Left renal pelvis (tissue), 4 donors: Measurements from ENCODE around the gene MBD5. TPM values are rescaled to one million over a fixed set of nuclear protein-coding genes. Genes with fewer than 3 reads are reported as not detected.

Experiments
- DNase-seq, 4 donors: peaks; one replicate each; pipeline ENCODE4 v3.0.0-alpha.2; 2013; ENCODE audit warnings: low read depth in 4 of 4, low spot score in 3 of 4
- polyA plus RNA-seq, 4 donors: library from polyadenylated mRNA; unstranded; fragments of 120-200 nt; gene quantifications; one replicate each; pipeline ENCODE4 v1.2.1, GENCODE V29; 2013; ENCODE audit not compliant: insufficient read length in 4 of 4

Gene MBD5
- polyA plus RNA-seq, 4 donors: 43.9 to 53.8 (median 52.2) TPM

GRCh38 chr2:148292431-148292830 lies 271.5 kb downstream of the MBD5 start:
- no peak for DNase-seq

- DNase-seq: no peak
These were observed 277.3 kb downstream of the MBD5 start for GRCh38 chr2:148298196-148298595.

DNA sequence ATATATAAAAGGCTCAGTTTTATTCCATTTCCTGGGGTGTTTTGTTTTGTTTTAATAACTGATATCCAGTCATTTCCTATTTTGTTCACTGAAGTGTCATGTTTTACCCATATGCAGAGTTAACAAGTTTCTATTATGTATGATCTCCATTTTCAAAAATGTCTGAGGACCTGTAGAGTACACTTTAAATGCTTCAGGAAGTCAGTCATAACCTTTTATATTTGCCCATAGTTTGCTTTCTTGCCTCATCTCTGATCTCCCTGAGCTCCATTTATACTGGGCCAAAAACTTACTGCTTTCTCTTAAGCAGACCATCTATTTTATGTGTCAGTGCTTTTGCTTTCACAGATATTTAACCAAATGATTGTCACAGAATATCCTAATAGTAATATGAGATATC lies 278.7 kb downstream of the MBD5 start:
- DNase-seq: no peak

- no peak for DNase-seq
These were observed 279.7 kb downstream of the MBD5 start for GRCh38 chr2:148300544-148300943.

GRCh38 chr2:148301362-148301761 lies 280.5 kb downstream of the MBD5 start:
- DNase-seq: no peak

DNA sequence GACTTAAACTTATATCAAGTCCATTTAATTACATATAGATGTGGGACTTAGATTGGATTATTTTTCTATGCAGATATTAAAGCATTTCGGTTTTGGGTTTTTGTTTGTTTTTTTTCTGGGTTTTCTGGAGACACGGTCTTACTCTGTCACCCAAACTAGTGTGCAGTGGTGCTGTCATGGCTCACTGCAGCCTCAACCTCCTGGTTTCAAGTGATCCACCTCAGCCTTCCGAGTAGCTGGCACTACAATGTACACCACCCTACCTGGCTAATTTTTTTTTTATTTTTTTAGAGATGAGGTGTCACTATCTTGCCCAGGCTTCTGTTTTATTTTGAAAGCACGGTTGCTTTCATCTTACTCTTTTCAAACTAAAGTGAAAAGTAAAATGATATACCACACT lies 281.6 kb downstream of the MBD5 start:
- DNase-seq: no peak

DNA sequence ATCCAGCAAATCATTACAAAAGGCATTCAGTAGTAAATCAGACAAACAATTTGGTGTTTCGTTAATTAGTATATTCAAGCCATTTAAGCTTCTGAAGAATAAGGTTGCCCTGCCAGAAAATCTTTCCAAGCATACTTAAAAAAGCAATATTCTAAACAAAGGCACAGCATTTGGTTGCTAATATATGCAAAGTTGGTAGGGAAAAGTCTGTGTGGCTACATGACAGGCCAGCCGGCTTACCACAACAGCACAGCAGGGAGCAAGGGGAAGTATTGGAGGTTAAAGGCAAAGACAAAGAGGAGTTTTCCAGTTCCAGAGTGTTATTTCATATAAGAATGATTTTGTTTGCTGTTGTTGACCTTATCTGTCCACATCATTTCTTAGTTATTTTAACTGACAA lies 282.3 kb downstream of the MBD5 start:
- no peak for DNase-seq

GRCh38 chr2:148305476-148305875 lies 284.6 kb downstream of the MBD5 start:
- no peak for DNase-seq

DNA sequence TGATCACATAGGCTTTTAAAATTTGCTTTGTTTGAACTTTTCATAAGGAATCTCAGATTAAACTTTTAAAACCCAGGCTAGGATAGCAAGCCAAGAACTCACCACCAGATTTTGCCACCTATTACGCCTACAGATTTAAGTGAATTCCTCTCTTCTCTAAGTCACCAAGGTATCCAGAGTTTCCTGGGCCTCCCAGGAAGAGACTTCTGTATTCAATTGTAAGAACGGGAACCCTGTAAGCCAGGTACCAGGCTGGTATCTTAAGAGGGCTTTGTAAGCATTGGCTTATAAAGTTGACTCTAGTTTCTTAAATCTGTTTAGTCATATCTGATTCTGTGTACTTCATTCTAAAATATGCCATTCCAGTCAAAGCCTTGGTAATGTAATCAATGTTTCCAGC lies 285.1 kb downstream of the MBD5 start:
- DNase-seq: no peak

- DNase-seq: no peak
These were observed 296.7 kb downstream of the MBD5 start for GRCh38 chr2:148317598-148317997.

- no peak for DNase-seq
These were observed 317.6 kb downstream of the MBD5 start for GRCh38 chr2:148338541-148338940.

DNA sequence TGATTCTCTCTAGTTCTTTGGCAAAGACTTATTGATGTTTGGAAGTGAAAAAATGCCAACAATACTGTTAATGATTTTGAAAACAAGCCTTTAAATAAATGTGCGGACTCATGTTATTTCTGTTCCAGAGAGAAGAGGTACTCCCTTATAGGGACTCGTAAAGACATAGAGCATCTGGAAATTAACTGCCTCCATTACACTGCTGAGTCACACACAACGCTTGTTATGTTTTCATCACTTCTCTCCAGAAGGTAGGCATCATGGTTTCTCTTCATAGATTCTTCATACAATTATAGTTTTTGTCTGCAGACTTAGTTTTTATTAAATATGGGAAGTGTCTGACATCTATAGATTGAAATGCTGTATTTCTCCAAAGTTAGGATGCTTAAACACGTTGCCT lies 321.2 kb downstream of the MBD5 start:
- DNase-seq: no peak

- no peak for DNase-seq
These were observed 329.3 kb downstream of the MBD5 start for GRCh38 chr2:148350199-148350598.

DNA sequence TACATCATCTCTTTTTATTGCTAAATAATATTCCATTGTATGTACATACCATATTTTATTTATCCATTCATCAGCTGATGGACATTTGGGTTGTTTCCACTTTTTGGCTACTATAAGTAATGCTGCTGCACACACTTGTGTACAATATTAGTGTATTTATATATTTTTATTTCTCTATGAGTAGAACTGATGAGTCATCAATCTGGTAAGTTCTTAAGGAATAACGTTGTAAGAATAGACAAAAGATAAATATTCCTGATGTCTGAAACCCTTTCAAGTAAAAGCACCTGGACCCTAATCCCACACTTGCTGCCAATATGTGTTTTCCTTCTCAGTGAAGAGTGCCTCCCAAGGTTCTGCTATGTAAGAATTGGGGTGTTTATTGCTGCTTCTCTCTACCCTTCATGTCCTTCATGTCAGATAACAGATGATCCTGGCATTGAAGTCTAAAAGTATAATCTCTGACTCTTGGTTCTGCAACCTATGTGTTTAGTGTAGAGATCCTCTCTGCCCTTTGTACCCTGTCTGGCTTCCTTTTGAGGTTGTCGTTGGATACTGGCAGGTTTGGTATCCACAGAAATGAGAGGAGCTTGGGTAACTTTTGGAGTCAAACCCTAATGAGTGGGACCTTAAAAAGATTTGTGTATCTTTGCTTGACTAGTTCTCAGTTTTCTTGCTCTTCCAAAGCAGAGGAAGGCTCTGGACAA lies 330.7 kb downstream of the MBD5 start:
- DNase-seq: no peak

- no peak for DNase-seq
These were observed 337.5 kb downstream of the MBD5 start for GRCh38 chr2:148358375-148358774.

DNA sequence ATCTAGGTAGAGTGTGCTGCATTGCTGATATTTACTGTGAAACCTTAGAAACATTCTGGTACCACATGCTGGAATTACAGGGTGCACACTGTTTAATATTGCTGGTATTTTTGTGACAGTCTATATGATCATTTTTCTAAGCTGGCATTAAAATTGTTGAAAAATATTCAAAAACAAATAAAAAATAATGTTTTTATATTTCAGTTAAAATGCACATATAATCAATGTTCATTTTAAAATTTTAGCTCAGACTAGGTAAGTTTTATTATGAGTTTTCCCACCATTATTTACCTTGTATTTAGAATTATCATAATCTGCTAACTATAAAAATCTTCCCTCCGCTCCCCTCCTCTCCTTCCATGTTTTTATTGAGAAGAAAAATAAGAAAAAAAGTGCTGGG lies 339.8 kb downstream of the MBD5 start:
- DNase-seq: no peak

DNA sequence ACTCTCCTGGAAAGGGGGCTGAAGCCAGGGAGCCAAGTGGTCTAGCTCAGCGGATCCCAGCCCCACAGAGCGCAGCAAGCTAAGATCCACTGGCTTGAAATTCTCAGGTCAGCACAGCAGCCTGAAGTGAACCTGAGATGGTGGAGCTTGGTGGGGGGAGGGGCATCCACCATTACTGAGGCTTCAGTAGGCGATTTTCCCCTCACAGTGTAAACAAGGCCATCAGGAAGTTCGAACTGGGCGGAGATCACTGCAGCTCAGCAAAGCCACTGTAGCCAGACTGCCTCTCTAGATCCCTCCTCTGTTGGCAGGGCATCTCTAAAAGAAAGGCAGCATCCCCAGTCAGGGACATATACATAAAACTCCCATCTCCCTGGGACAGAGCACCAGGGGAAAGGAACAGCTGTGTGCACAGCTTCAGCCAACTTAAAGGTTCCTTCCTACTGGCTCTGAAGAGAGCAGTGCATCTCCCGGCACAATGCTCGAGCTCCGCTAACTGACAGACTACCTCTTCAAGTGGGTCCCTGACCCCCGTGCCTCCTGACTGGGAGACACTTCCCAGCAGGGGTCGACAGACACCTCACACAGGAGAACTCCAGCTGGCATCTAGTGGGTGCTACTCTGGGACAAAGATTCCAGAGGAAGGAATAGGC lies 341.4 kb downstream of the MBD5 start:
- DNase-seq: no peak

- DNase-seq: no peak
These were observed 354.3 kb downstream of the MBD5 start for GRCh38 chr2:148375214-148375613.

DNA sequence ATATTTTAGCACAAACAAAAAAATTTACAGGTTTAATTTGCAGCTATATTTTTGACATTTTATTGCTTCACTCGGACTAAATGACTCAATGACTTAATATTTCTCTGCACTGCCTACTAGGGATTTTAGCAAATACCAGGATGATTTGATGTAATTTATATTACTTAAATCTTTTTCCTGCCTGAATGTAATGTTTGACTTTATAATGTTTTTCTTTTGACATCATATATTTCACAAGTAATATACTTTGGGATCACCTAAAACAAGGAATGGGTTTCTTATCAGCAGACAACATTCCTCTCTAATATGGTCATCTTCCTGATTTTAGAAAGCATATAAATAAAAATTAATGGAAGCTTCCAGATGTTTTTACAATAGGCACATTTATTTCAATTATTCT lies 370.4 kb downstream of the MBD5 start:
- no peak for DNase-seq

- DNase-seq: no peak
These were observed 381.9 kb downstream of the MBD5 start for GRCh38 chr2:148402786-148403185.

DNA sequence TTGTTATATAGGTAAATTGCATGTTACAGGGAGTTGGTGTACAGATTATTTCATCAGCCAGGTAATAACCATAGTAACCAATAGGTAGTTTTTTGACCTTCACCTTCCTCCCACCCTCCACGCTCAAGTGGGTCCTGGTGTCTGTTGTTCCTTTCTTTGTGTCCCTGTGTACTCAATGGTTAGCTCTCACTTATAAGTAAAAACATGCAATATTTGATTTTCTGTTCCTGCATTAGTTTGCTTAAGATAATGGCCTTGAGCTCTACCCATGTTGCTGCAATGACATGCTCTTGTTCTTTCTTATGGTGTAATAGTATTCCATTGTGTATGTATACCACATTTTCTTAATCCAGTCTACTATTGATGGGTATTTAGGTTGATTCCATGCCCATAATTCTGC lies 390.0 kb downstream of the MBD5 start:
- no peak for DNase-seq

DNA sequence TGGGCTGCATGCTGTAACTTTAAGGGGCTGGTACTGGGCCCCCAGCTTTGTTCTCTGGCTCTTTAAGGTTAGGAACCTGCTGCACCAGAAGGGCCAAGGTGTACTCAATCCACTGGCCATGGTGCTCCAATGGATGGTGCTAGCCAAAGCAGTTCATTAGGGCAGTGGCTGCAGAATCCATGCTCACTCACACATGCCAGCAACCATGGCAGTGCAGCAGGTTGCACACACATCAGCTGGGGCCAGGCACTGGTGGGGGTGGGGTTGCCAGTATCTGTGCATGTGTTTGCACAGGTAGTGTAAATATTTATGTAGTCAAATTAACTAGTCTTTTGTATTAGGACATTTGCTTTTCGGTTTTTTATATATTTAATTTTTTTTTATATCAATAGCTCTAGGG lies 395.4 kb downstream of the MBD5 start:
- DNase-seq: no peak

DNA sequence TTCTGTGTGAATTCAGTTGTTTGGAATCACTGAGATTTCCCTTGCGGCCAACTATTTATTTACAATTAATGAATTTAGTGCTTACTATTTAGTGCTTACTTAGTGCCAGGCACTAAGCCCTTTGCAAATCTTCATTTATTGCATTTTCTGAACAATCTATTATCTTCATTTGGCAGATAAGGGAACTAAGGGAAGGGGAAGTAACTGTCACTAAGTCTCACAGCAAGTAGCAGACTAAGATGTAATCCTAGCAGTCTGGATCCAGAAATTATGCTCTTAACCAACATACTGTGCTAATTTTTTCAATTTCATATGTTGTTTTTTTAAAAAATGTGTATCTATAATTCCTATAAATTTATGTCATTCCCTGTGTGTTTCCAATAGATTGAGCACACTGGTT lies 409.2 kb downstream of the MBD5 start:
- DNase-seq: no peak
